ENCODE measurements around the gene NYAP2.

The NYAP2 gene

GRCh38 chr2:225600444-225600843 lies 200.9 kb downstream of the NYAP2 start:
- no peak for DNase-seq (ENCODE audit: low read depth)
- H3K4me3 ChIP-seq (ENCODE audit: low read depth, low read length): no peak overlapping the region

- no peak for DNase-seq (ENCODE audit: low read depth)
- H3K4me3 ChIP-seq (ENCODE audit: low read depth, low read length): no peak overlapping the region
Measured at GRCh38 chr2:225600865-225601264, 201.4 kb downstream of the NYAP2 start.

- H3K4me3 ChIP-seq (ENCODE audit: low read depth, low read length): no peak overlapping the region
- DNase-seq (ENCODE audit: low read depth): no peak
Measured at GRCh38 chr2:225602205-225602604, 202.7 kb downstream of the NYAP2 start.

- DNase-seq (ENCODE audit: low read depth): no peak
- H3K4me3 ChIP-seq (ENCODE audit: low read depth, low read length): no peak overlapping the region
Measured at GRCh38 chr2:225608136-225608535, 208.6 kb downstream of the NYAP2 start.

- no peak overlapping the region for H3K4me3 ChIP-seq (ENCODE audit: low read depth, low read length)
- DNase-seq (ENCODE audit: low read depth): no peak
Measured at GRCh38 chr2:225612636-225613035, 213.1 kb downstream of the NYAP2 start.

GRCh38 chr2:225614915-225615314 lies 215.4 kb downstream of the NYAP2 start:
- H3K4me3 ChIP-seq (ENCODE audit: low read depth, low read length): no peak overlapping the region
- DNase-seq (ENCODE audit: low read depth): no peak

GRCh38 chr2:225615514-225615913 lies 216.0 kb downstream of the NYAP2 start:
- no peak overlapping the region for H3K4me3 ChIP-seq (ENCODE audit: low read depth, low read length)
- no peak for DNase-seq (ENCODE audit: low read depth)

- no peak for DNase-seq (ENCODE audit: low read depth)
- no peak overlapping the region for H3K4me3 ChIP-seq (ENCODE audit: low read depth, low read length)
Measured at GRCh38 chr2:225616372-225616771, 216.9 kb downstream of the NYAP2 start.

GRCh38 chr2:225616848-225617247 lies 217.3 kb downstream of the NYAP2 start:
- H3K4me3 ChIP-seq (ENCODE audit: low read depth, low read length): no peak overlapping the region

GRCh38 chr2:225620227-225620626 lies 220.7 kb downstream of the NYAP2 start:
- DNase-seq (ENCODE audit: low read depth): no peak
- H3K4me3 ChIP-seq (ENCODE audit: low read depth, low read length): no peak overlapping the region

More at GRCh38 chr2:225616848-225617247, 217.3 kb downstream of the NYAP2 start:
- no peak for DNase-seq (ENCODE audit: low read depth)

GRCh38 chr2:225630824-225631533 lies 231.5 kb downstream of the NYAP2 start:
- no peak for DNase-seq (ENCODE audit: low read depth)
- no peak overlapping the region for H3K4me3 ChIP-seq (ENCODE audit: low read depth, low read length)

GRCh38 chr2:225632351-225632750 lies 232.8 kb downstream of the NYAP2 start:
- H3K4me3 ChIP-seq (ENCODE audit: low read depth, low read length): no peak overlapping the region

GRCh38 chr2:225636558-225636957 lies 237.0 kb downstream of the NYAP2 start:
- DNase-seq (ENCODE audit: low read depth): no peak

More at GRCh38 chr2:225632351-225632750, 232.8 kb downstream of the NYAP2 start:
- no peak for DNase-seq (ENCODE audit: low read depth)

GRCh38 chr2:225637259-225637658 lies 237.7 kb downstream of the NYAP2 start:
- peak; percentile 0 for DNase-seq (ENCODE audit: low read depth)
- no peak overlapping the region for H3K4me3 ChIP-seq (ENCODE audit: low read depth, low read length)

More at GRCh38 chr2:225636558-225636957, 237.0 kb downstream of the NYAP2 start:
- no peak overlapping the region for H3K4me3 ChIP-seq (ENCODE audit: low read depth, low read length)

GRCh38 chr2:225640550-225640949 lies 241.0 kb downstream of the NYAP2 start:
- no peak overlapping the region for H3K4me3 ChIP-seq (ENCODE audit: low read depth, low read length)
- DNase-seq (ENCODE audit: low read depth): no peak

- no peak overlapping the region for H3K4me3 ChIP-seq (ENCODE audit: low read depth, low read length)
- DNase-seq (ENCODE audit: low read depth): no peak
Measured at GRCh38 chr2:225649274-225649673, 249.8 kb downstream of the NYAP2 start.

GRCh38 chr2:225650041-225650440 lies 250.5 kb downstream of the NYAP2 start:
- no peak overlapping the region for H3K4me3 ChIP-seq (ENCODE audit: low read depth, low read length)
- DNase-seq (ENCODE audit: low read depth): no peak

GRCh38 chr2:225660262-225661131 lies 261.0 kb downstream of the NYAP2 start:
- H3K4me3 ChIP-seq (ENCODE audit: low read depth, low read length): no peak overlapping the region
- no peak for DNase-seq (ENCODE audit: low read depth)

- no peak overlapping the region for H3K4me3 ChIP-seq (ENCODE audit: low read depth, low read length)
- no peak for DNase-seq (ENCODE audit: low read depth)
Measured at GRCh38 chr2:225662101-225662500, 262.6 kb downstream of the NYAP2 start.

GRCh38 chr2:225667445-225667844 lies 267.9 kb downstream of the NYAP2 start:
- no peak for DNase-seq (ENCODE audit: low read depth)

More at GRCh38 chr2:225667445-225667844, 267.9 kb downstream of the NYAP2 start:
- H3K4me3 ChIP-seq (ENCODE audit: low read depth, low read length): no peak overlapping the region
